Measurements from ENCODE around the gene LONRF2. TPM values are rescaled to one million over a fixed set of nuclear protein-coding genes. Genes with fewer than 3 reads are reported as not detected.

Gene LONRF2
- total and polyA plus RNA-seq, 2 of the 4 experiments (the other 2 are of a cell fraction): 0.19 to 0.54 TPM

DNA sequence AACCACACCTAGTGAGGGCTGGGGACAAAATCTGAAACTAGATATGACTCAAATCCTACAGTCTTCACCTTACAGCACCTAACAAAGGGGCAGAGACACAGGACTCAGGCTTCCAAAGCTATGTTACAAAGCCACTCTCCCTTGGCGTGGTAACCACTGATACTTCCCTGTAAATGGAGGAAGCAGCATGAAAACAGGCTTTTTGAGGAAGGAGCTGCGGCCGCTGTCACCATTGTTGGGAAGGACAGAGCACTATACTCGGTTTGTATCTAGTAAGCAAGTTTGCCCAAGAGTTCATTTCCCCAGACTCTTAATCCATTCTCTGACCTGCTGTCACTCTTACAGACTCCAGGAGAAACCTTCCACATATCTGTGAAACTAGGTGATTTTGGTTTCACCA, 60.3 kb downstream of the LONRF2 start:
- H2BK5ac ChIP-seq (ENCODE audit: low read depth, low read length, poor library complexity, severe bottlenecking): no peak overlapping the region
- H3K9ac ChIP-seq (ENCODE audit: low read depth, low read length): no peak overlapping the region
- no peak overlapping the region for H3K14ac ChIP-seq (replicated peaks; ENCODE audit: low read depth, low read length)
- H4K5ac ChIP-seq (ENCODE audit: low read depth, low read length): no peak overlapping the region
- no peaks in the 10 kb centered on the region; the same call in 1 of the 2 replicates for H3K9me3 ChIP-seq (ENCODE audit: control insufficient read depth, insufficient read depth, low read length)
- TF ChIP-seq CHD1 (IDR thresholded peaks at IDR 0.05; ENCODE audit: low read depth, low read length) (no peak), BHLHE40 (IDR thresholded peaks at IDR 0.05; ENCODE audit: low read depth, low read length) (no peak)
- TF ChIP-seq, protein P1, sequence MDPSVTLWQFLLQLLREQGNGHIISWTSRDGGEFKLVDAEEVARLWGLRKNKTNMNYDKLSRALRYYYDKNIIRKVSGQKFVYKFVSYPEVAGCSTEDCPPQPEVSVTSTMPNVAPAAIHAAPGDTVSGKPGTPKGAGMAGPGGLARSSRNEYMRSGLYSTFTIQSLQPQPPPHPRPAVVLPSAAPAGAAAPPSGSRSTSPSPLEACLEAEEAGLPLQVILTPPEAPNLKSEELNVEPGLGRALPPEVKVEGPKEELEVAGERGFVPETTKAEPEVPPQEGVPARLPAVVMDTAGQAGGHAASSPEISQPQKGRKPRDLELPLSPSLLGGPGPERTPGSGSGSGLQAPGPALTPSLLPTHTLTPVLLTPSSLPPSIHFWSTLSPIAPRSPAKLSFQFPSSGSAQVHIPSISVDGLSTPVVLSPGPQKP (IDR thresholded peaks at IDR 0.05; ENCODE audit: borderline replicate concordance, low read depth, low read length): no peak
- peaks cover 9% of the 10 kb centered on the region; the same call in 1 of the 2 replicates for H3K27me3 ChIP-seq (ENCODE audit: control insufficient read depth, insufficient read depth, low read length)
- H2AK9ac ChIP-seq (replicated peaks; ENCODE audit: low read depth, low read length, poor library complexity): no peak overlapping the region
- dilution Hi-C loops (cut with HindIII; ENCODE audit: low sequenced_read_pairs, unreplicated experiment): no loop called here
- no peak overlapping the region for H3K23ac ChIP-seq (ENCODE audit: low read depth, low read length)
- no peak overlapping the region; the same call in 1 of the 2 replicates for H2AK5ac ChIP-seq (ENCODE audit: low read depth, low read length)
- H3K9me1 ChIP-seq (ENCODE audit: insufficient read depth, low read length): peaks cover 3% of the 10 kb centered on the region; the same call in 1 of the 2 replicates
- no peak overlapping the region for H2BK20ac ChIP-seq (ENCODE audit: low read depth, low read length)
- no peak for ATAC-seq (ENCODE audit: low read depth)
- no peak overlapping the region for H3K4me3 ChIP-seq (ENCODE audit: insufficient read depth, low read depth, low read length)
- H3K4ac ChIP-seq (ENCODE audit: low read depth, low read length): no peak overlapping the region
- POLR2A ChIA-PET (ENCODE audit: unreplicated experiment): no interaction called here
- no peak overlapping the region for H2BK15ac ChIP-seq (ENCODE audit: low read depth, low read length)
- in situ Hi-C loops (cut with MboI; ENCODE audit: low sequenced_read_pairs): loop anchor here (5.0 to 25.0 kb wide), 2 partner anchors 120 to 1100 kb away; partner anchors contain the start of genes LIPT1 and TSGA10
- no peak overlapping the region for H4K91ac ChIP-seq (ENCODE audit: insufficient read depth, low read depth, low read length)
- no peak overlapping the region for H3K56ac ChIP-seq (ENCODE audit: extremely low read depth, insufficient read depth, low read length)
- no peak overlapping the region for H3K4me2 ChIP-seq (ENCODE audit: low read depth, low read length)
- H2BK120ac ChIP-seq (ENCODE audit: low read depth, low read length): no peak overlapping the region
- no TSS peak for BruUV-seq (replicated peaks)
- no peaks in the 10 kb centered on the region for H4K20me1 ChIP-seq (ENCODE audit: insufficient read depth, low read length)
- no peak overlapping the region for H3K27ac ChIP-seq (ENCODE audit: insufficient read depth, low read length)
- H3K18ac ChIP-seq (ENCODE audit: low read depth, low read length): no peak overlapping the region
- no CpG with 5 or more reads among the region's 4 CpGs for WGBS, 2 experiments (ENCODE audit: extremely low coverage in 2 of 2, insufficient read length in 1 of 2)
- intact Hi-C loops (cut with micrococcal nuclease): loop anchor here (5.0 to 10.0 kb wide), 4 partner anchors 300 to 1607 kb away; partner anchors contain the start of gene PDCL3
- no peak overlapping the region for H4K8ac ChIP-seq (ENCODE audit: low read depth in 2 of 2, low read length in 2 of 2)
- H3K79me1 ChIP-seq (ENCODE audit: low read depth in 1 of 2, low read length in 2 of 2): no peaks in the 10 kb centered on the region
- H3K36me3 ChIP-seq (ENCODE audit: control insufficient read depth, insufficient read depth, low read length): no peaks in the 10 kb centered on the region
- no peak for DNase-seq
- peaks cover 5% of the 10 kb centered on the region; the same call in 1 of the 2 replicates for H3K4me1 ChIP-seq (ENCODE audit: control insufficient read depth, insufficient read depth, low read length)
- CTCF ChIA-PET: interaction anchor here (0.5 to 3.6 kb wide), 14 partner anchors 10 to 1139 kb away, joined by 3 to 70 read pairs (median 4); no protein-coding TSS in a partner anchor
- no peak overlapping the region for H2AFZ ChIP-seq (replicated peaks; ENCODE audit: low read length, poor library complexity)

All from IMR-90 (cell line).